Activated naive CD4-positive, alpha-beta T cell treated with anti-CD3 and anti-CD28 coated beads, Interleukin-2, amount 50 U/mL, for 16 hours (primary cell): ENCODE results near the gene RNF220.

Experiments
- DNase-seq: peaks from one replicate; pipeline ENCODE4 v3.0.0-alpha.2; 2020

RNF220 gene

DNA sequence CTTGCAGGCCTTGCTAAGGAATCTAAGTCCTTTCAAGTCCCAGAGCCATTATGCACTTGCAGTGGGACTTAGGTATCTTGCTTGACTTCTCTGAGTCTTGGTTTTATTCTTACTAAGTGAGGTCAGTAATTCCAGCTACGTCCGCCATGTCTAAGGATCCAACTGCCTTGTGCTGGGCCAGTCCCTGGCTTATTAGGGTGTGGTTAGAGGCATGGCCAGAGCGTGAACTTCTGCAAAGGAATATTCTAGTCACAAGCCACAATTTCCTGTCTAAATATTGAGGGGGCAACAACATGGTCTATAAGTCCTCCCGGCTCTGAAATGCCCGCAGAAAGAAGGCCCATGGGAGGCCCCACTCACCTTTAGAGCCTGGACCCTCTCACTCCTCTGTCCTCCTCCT is 186.3 kb downstream of the RNF220 start:
- no peak for DNase-seq

DNA sequence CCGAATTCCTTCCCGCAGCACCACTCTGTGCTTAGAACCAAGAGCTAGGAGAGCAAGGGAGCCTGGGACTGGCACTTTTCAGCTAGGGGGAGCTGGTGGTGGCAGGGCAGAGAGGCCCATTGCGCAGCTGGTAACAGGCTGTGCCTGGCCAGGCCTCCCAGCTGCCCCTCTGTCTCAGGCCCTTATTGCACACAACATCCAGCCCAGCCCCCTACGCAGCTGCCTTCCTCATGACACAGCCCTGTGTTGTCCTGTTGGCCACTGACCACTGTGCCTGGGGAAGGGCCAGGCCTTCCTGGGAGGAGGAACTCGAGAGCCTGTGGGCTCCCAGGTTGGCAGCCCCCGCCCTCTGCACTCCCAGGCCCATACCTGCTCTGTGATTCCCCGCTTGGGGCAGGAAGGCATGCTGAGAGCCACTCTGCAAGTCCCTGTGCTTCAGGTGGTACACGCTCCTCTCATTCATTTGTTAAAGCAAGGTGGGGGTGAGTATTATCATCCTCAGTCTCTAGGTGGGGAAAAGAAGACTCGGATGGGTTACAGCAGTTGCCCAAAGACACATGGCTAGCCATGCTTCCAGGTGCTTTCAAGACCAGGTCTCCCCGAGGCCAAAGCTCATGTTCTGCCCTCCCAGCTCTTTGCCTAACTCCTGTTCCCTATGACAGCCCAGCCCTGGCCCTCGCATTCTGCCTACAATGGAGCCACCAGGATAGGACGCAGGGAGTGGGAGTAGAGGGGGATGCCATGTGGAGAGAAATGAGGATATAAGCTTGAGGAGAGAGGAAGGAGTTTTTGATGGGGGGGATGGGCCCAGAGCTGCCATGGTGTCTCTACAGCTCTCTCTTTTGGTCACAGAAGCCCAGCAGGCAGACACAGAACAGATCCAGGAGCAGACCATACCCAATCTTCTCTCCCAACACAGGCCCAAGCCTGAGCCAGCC is 187.4 kb downstream of the RNF220 start:
- DNase-seq = no peak

DNA sequence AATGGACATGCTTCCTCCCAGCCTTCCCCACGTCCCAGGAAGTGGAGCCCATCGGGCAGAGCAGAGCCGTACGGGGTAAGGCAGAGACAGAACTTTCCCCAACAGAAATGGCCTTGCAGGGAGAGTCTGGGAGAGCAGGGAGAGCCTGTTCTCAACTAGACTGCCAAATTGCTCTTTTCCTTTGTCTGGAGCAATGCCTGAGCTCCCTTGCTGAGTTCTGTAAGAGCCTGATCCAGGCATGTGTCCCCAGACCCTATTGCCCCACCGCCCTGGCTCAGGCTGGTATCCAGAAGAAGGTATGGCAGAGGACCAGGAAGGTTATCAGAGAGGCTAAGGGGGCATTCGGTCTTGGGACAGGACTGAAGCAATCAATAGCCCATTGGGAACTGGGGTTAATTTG is 189.3 kb downstream of the RNF220 start:
- DNase-seq = no peak

DNA sequence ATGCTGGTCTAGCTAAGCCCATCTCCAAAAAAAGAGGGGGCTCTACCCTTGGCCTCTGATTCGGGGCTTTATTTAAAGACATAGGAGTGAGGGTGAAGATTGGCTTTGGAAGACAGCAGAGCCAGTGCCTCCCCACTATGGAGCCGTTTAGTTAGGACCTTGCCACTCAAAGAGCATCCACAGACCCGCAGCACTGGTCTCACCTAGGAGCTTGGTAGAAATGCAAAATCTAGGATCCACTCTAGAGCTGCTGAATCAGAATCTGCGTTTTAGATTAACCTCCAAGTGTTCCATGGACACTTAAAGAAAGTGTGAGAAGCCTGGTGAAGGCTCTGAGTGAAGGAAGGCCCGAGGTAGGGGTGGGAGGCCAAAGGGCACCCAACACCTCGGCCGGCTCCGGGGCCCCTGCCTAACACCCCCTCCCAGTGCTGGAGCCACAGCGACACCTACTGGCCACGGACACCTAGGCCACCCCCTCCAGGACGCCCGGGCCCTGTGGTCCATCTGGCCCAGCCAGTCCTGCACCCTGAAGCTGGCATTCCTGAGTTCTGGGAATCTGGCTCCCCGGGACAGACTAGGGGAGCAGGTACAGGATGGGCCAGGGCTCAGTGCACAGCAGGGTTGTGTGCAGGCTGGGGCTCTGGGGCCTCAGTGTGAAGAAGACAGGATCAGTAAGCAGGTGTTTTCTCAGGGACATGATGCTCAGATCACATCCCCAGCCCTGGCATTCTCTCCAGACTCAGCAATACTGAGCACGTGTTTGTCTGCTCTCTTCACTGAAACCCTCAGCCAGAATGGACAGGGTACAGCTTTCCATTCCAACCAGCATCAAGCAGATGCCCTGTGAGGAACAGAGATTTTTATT is 190.0 kb downstream of the RNF220 start:
- peak; percentile 78 for DNase-seq

DNA sequence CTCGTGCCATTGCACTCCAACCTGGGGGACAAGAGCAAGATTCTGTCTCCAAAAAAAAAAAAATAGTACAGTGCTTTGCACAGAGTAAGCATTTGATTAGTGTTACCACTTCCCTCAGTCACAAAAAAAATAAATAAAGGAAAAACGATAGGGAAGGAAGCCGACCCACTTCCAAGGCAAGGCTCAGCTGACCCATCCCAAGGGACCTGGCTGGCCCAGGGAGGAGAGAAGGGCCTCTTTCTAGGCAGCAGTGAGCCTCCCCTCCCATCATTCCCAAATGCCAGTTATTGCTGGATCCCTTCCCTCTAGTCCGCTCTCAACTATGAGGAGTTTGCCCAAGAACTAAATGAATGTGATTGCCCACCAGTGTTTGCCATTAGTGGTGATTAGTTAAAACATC is 191.5 kb downstream of the RNF220 start:
- no peak for DNase-seq

DNA sequence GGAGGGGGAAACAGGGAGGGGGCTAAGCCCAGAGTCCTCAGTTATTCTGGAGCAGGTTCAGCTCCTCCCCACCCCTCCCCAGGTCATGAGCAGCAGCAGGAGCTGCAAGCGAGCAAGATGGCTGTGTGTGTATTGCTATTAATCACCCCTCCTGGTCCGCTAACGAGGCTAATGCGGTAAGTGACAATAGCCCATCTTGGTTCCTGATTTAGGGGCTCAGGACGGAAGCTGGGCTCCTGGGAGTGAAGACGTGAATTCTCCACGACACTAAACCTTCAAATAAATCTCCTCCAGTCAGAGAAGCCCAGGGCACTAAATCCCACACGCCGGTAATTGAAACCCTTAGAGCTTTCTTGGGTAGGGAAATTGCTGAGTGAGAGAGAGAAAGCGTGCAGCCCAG is 193.1 kb downstream of the RNF220 start:
- no peak for DNase-seq

DNA sequence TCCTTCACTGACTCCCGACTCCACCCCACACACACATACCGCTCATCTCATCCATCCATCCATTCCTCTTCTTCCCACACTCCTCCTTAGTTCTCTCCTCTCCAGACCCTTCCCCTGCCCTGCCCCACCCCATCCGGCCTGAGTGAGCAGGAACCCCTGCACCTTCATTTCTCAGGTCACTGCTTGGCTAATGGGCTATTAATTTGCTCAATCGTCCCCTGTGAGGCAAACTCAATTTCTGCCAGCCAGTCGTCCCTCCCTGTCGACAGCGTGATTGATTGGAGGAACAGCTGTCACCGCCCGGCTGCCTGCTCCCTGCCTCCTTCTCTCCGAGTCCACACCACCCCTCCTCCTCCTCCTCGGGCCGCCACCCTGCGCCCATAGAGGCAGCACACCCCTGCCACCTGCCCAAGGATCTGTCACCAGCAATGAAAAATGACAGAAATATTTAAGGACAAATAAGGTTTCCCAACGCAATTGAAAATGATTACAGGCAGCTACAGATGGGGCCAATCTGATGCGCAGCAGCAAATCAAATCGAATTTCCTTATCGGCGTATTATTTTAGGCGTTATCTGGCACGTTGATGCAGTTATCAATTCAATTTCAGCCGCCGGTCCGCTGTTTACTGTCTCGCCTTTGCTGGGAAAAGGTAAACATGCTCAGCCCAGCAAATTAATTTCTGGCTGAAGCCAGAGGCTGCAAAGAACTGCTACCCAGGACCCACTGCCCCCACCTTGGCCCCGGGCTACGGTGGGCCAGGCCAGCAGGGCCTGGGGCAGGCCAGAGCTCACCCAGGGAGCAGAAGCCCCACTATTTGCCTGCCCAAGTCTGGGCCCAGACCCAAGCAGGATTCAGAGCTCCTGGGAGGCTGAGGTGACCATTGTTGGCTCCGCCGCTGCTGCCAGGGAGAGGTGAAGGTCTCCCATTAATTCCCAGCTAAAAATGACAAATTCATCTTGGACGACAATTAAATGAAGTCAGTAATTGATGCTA is 197.9 kb downstream of the RNF220 start:
- no peak for DNase-seq

DNA sequence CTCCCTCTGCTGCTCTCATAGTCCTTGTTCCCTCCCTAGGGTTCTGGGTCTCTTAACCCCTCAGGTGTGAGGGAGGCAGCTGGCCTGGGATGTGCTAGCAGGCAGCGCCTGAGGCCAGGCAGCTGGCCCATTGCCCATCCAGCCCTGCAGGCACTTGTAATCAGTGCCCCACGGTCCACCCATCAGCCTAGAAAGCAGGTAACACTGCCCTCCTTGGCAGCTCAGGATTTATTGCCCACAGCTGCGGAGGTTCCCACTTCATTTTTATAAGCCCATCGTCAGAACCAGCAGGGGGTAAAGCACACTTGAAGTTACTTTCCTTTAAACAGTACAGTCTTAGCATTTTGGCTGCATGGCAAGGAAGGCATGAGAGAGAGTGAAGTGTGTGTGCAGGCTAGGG is 198.7 kb downstream of the RNF220 start:
- no peak for DNase-seq

DNA sequence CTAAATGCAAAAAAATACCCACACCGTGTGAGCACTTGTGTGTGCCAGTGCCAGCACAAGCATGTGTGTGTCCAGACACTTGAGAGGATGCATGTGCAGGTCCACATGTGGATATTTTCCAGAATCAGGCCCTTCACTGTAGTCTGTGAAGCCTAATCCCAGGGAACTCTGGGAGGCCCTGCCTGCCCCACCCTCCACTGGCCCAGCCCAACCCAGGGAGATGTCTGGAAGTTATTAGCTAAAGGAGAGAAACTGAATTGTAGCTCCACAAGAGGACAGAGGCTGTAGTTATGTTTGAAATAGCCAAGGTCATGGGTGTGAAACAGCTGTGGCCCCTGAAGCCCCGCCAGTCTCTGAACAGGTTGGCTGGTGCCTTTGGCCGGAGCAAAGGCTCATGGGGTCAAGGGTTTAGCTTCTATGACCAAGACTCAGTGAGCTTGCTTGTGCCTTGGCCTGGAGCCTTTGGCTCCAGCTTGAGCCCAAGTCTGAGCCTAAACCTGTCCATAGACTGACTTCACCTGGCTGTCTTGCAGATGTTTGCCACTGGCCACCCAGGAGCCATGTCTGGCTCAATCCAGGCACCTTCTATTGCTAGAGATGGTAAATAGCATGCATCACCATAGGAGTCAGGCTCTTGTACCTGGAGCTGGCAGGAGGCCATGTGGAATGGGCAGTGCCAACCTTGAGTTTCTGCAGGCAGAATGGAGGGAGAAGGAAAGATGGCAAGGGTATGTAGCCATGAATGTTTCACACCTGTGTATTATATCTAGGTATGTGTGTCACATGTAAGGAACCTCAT is 199.3 kb downstream of the RNF220 start:
- DNase-seq = no peak

DNA sequence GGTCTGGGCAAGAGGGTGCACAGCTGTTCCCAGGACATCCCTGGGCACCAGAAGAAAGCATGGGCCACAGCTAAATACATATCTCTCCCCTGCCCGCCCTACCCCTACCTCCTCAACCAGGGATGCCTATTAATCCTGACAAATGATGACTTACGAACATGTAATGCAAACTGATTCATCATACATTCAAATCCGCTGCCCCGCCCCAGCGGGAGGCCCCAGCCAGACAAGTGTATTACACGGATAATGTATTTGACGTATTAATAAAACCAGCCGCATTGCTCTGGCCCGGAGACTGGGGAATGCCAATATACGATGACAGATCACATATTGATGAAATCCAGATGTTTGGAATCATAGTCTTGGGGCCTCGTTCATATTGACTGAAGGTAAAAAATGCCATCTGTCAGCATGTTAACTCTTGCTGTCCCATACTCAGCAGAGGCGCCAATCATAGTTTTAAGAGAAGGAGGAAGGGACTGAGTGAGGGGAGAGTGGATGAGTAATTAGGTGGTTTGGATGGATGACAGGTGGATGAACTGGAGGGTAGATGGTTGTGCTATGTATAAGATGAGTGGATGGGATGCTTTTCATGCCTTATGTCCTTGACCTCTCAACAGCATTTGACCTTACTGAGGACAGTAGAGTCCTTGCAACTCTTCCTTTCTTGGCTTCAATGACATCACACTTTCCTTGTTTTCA is 201.0 kb downstream of the RNF220 start:
- DNase-seq = no peak

DNA sequence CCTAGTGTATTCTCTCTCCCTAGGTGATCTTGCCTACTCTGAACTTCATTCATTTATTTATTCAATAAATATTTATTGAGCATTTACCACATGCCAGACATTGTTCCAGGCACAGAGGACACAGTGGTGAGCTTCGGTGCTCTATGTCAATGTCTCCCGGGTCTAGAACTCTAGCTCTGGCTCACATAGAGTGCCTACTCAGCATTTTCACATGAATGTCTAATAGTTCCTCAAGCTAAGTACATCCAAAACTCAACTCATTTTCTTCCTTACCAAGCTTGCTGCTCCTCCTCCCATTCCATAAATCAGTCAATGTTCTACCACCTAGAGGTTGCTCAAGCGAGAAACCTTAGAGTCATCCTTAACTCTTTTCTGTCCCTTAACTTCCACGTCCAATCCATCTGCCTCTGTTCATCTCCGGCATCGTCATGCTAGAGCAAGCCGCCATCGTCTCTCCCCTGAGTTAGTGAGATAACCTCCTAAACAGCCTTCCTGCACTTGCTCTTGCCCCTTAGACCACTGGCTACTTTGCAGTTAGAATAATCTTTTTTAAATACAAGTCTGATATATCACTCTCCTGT is 201.7 kb downstream of the RNF220 start:
- DNase-seq = no peak

DNA sequence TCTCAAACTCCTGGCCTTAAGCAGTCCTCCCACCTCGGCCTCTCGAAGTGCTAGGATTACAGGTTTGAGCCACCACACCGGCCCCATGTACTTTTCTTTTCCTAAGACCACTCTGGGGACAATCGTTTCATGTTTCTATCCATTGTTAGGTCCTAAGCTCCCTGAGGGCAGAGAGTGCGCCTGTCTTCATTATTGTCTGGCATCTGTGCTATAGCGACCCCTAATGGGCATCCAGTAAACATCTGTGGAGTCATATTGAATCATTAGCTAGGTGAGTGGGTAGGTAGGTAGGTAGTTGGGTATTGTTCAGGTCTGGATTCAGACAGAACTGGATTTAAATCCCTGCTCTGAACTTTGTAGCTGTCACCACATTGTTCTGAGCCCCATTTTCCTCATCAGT is 203.1 kb downstream of the RNF220 start:
- no peak for DNase-seq

DNA sequence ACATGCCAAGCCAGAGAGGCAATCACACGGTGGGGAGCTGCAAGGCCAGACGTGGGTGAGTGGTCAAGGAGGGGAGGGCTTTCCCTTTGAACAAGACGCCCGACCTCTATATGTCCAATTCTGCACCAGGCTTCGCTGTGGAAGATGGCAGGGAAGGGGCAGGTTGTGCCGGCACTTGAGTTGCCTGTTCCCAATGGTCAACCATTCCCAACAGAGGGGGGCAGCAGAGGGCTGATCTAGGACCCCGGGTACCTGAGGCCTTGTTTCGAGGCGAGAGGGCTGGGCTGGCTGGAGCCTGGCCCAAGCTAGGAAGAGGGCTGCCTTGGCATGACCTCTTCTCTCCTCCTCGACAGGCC is 204.3 kb downstream of the RNF220 start:
- peak; percentile 18 for DNase-seq

DNA sequence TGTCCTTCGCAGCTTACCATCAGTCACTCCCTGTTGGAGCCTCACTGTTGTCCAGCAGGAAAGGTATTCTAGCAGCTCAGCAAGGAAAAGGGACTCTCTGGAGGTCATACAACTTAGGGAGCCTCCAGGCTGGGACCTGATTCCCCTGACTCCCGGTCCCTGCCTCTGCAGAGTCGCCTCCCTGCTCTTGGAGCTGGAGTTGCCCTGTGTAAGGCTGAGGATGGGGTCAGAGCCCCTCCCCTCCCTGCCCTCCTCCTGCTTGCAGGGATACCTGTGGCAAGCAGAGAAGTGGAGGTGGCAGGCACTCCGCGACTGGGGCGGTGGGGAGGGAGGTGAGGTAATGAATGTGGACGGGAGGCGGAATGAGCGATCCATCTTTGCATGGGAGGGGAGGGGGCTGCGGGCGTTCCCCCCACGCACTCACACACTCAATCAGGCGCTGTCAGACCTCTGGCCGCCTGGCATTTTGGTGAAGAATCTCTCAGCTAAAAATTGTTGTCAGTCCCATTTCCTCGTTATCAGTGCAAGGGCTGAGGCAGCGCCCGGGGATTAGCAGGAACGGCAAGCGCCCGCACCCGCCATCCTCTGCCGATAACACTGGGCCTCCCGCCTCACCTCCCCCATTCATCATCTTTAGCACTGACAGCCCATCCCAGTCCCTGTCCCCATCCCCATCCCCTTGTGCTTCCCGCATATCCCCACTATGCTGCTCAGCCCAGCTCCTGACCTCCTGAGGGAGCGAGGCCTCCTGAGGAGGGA is 204.9 kb downstream of the RNF220 start:
- no peak for DNase-seq

DNA sequence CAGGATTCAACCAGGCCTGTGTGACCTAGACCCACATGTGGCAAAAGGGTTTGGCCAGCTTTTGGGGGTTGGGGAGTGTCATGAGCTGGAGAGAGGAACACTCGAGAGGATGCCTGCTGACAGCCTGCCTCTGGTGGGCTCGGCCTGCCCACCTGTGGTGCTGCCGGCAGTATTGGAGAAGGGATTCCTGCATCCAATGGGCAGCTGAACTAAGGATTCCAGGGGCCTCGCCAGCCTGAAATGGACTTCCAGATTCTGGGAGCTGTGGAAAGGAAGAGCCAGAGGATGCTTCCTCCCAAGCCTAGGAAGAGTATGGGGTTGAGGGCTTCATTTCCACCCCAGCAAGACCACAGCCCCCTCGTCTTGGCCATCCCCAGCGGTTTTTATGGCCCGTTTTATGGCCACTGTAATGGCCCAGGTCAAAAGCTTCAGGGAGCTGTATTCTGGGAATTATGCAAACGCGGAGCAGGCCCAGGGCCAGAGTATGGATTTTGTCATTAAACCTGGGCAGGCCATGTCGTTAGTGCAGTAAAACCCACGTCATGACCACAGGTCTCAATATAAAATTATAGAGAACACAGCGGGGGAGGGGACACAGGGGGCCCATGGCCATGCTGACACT is 205.6 kb downstream of the RNF220 start:
- no peak for DNase-seq

DNA sequence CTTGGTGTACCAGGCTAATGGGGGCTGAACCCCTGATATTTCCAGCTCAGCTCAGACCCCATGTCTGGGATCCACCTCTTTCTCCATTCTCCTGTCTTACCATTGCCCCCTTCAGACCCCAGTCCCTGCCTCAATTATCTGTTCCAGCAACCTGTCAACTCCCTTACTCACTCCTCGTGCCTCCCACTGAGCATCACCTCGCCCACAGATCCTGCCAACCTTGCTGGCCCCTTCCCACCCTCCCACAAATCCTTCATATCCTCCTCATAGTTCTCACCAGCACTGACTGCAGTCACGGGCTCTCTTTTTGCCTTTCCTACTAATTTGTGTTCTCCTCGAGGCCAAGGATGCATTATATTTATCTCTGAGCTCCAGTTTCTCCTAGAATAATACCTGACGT is 206.4 kb downstream of the RNF220 start:
- no peak for DNase-seq

DNA sequence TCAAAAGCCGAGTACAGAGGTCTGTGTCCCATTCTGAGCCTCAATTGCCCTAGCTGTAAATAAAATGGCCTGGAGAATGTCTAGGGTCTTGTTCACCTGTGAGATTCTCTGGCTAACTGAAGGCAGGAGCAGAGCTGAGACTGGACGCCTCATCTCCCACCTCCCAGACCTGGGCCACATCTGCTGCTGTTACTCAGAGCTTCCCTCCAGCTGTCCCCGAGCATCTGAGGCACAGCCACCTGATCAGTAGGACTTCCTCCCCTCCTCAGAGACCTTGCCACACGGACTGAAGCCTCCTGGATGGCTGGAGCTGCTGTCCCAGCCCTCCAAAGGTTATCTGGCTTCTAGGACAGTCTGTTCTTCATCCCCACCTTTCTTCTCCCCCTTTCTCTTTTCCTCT is 206.8 kb downstream of the RNF220 start:
- no peak for DNase-seq

DNA sequence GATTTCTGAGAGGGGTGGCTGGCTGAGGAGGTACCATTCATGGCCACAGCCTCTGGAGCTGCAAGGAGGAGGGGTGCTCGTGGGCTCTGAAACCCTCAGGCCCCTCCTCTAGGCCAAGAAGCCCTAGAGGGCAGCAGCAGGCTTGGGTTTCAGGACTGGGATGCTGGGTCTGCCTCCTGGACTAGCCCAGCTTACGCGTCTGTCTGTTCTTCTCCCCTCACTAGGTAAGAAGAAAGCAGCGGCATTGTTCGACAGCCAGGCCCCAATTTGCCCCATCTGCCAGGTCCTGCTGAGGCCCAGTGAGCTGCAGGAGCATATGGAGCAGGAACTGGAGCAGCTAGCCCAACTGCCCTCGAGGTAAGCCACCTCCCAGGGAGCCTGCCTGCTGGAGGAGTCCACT is 208.9 kb downstream of the RNF220 start:
- DNase-seq = no peak

DNA sequence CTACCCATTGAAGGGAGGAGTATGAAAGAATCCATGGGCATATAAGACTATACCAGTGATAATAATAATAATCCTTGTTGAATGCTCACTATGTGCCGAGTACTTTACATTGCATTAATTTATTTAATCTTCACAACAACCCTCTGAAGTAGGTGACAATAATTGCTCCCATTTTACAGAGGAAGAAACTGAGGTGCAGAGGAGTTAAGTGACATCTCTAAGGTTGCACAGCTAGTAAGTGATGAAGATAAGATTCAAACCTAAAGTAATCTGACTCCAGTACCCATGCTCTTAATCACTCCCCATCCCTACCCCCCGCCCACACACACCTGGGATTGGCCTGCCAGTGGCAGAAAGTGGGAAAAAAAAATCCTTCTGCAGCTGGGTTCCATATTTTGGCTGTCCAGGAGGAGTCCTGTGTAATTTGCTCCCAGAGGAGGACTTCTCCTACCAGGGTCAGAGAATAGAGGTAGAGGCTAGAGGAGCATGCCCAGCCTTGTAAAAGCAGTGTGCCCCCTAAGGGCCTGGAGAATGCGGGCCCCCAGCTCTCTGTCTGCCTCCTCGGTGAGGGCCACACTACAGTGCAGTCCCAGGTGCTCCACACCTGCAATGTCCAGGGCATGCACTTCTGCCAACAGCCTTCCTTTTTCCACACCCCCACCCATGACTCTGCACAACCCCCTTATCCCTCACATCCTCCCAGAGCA is 211.4 kb downstream of the RNF220 start:
- no peak for DNase-seq
